Esophagus squamous epithelium (tissue), 4 donors: ENCODE measurements around the gene HSPBP1.

Experiments used
- CTCF ChIP-seq, 6 experiments: fragments of 450-650 bp in 4 of 6; fragments of 200-600 bp in 2 of 6; sonication (generic) in 2 of 6; IDR thresholded peaks; one replicate each; pipeline ENCODE4 v1.5.1; 2016 to 2019; ENCODE audit warnings: antibody characterized with exemption in 6 of 6, mild to moderate bottlenecking in 4 of 6, moderate library complexity in 4 of 6
- POLR2A ChIP-seq, 4 donors: fragments of 450-650 bp; IDR thresholded peaks; one replicate each; pipeline ENCODE4 v1.6.1; 2017; ENCODE audit warnings: antibody characterized with exemption in 4 of 4, mild to moderate bottlenecking in 4 of 4, moderate library complexity in 3 of 4

GRCh38 chr19:55300886-55301458, 21.1 kb upstream of the HSPBP1 start:
- TF ChIP-seq POLR2A (IDR thresholded peaks at IDR 0.05) (no peak), CTCF (IDR thresholded peaks at IDR 0.05) (no peak)
